ENCODE results near the gene SP6.
A peak's percentile ranks its signal among the peaks of the same experiment; 100 is the strongest.

SP6 gene

DNA sequence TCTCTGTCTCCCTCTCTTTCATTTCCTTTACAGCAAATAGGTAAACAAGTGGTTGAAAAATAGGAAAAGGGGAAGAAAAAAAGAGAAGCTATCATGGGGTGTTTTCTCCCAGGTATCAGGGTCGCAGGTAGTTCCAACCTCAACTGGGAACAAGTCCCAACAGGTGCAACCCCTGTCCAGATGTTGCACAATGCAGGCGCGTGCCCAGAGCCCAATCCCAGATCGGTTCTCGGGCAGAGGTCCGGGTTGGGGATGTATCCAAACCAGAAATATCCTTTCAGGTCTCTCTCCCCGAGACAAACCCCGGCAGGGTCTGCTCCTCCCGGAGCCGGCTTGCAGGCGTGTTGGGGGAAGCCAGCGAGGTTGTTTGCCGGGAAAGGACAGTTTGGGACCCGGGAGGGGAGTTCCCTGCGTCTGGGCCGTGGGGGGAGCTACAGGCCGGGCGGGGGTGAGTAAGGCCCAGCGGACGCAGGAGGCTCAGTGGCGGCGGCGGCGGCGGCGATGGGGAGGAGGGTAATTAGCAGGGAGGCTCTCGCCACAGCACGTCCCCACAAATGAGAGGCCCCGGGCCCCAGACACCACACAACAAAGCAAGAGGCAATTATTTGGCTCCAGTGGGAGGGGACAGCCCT, 21.2 kb upstream of the SP6 start:
- Mint-ChIP-seq H3K27ac (no peak overlapping the region), H3K4me3 (no peak overlapping the region), H3K9me3 (no peaks in the 10 kb centered on the region), H3K36me3 (ENCODE audit: low read depth) (no peaks in the 10 kb centered on the region), H3K4me1 (ENCODE audit: low read depth) (no peaks in the 10 kb centered on the region), H3K27me3 (peaks cover 57% of the 10 kb centered on the region)

DNA sequence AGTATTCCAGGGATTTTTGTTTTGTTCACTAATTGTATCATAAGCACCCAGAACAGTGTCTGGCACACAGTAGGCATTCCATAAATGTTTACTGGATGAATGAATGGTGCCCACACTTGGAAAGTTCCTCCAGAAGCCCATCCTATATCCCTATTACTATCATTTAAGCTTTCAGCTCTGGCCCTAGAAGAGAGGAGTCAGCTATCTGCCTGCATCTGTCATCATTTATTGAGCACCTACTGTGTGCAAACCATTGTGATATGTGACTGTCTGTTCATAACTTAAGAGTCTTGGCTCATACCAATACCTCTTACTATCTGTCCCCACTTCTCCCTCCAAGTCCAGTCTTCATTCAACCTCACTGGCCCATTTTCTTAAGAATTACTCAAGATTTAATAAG, 20.1 kb upstream of the SP6 start:
- no peak overlapping the region for H3K27ac Mint-ChIP-seq
- H3K4me1 Mint-ChIP-seq (ENCODE audit: low read depth), result no peaks in the 10 kb centered on the region

GRCh38 chr17:47870056-47870455, 19.1 kb upstream of the SP6 start:
- Mint-ChIP-seq H3K36me3 (ENCODE audit: low read depth) (no peaks in the 10 kb centered on the region), H3K4me1 (ENCODE audit: low read depth) (peaks cover 2% of the 10 kb centered on the region), H3K27me3 (peaks cover 49% of the 10 kb centered on the region), H3K4me3 (no peak overlapping the region), H3K9me3 (no peaks in the 10 kb centered on the region), H3K27ac (no peak overlapping the region)

More for the DNA sequence above, 20.1 kb upstream of the SP6 start:
- H3K4me3 Mint-ChIP-seq, result no peak overlapping the region
- no peaks in the 10 kb centered on the region for H3K9me3 Mint-ChIP-seq
- H3K27me3 Mint-ChIP-seq, result peaks cover 54% of the 10 kb centered on the region
- H3K36me3 Mint-ChIP-seq (ENCODE audit: low read depth), result no peaks in the 10 kb centered on the region

GRCh38 chr17:47869114-47869513, 18.2 kb upstream of the SP6 start:
- no peak overlapping the region for H3K4me3 Mint-ChIP-seq
- H3K27me3 Mint-ChIP-seq, result peaks cover 40% of the 10 kb centered on the region
- H3K9me3 Mint-ChIP-seq, result no peaks in the 10 kb centered on the region
- H3K36me3 Mint-ChIP-seq (ENCODE audit: low read depth), result no peaks in the 10 kb centered on the region
- H3K4me1 Mint-ChIP-seq (ENCODE audit: low read depth), result peaks cover 6% of the 10 kb centered on the region
- no peak overlapping the region for H3K27ac Mint-ChIP-seq

GRCh38 chr17:47867813-47868533, 17.0 kb upstream of the SP6 start:
- Mint-ChIP-seq H3K27ac (no peak overlapping the region), H3K4me3 (no peak overlapping the region), H3K27me3 (peaks cover 29% of the 10 kb centered on the region), H3K9me3 (no peaks in the 10 kb centered on the region), H3K36me3 (ENCODE audit: low read depth) (no peaks in the 10 kb centered on the region), H3K4me1 (ENCODE audit: low read depth) (peaks cover 9% of the 10 kb centered on the region)

DNA sequence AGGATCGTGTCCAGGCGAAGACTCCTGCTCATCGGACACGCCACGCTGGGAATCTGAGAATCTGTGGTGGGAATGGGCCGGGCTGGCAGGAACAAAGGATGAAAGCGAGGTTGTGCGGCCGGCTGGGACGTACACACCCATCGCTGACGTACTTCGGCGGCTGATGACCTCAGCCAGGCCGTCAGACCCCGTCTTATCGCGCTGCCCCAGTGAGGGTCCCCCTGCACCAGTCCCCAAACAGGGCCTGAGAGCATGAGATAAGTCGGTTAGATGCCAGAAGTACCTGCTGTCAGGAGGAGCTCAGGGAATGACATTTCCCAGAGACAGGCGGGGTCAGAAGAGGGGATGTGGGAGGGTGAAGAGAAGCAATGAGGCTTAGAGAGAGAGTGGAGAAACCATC, 16.0 kb upstream of the SP6 start:
- Mint-ChIP-seq H3K36me3 (ENCODE audit: low read depth) (no peaks in the 10 kb centered on the region), H3K4me3 (no peak overlapping the region), H3K9me3 (no peaks in the 10 kb centered on the region), H3K27me3 (peaks cover 25% of the 10 kb centered on the region), H3K27ac (no peak overlapping the region), H3K4me1 (ENCODE audit: low read depth) (peaks cover 14% of the 10 kb centered on the region)

DNA sequence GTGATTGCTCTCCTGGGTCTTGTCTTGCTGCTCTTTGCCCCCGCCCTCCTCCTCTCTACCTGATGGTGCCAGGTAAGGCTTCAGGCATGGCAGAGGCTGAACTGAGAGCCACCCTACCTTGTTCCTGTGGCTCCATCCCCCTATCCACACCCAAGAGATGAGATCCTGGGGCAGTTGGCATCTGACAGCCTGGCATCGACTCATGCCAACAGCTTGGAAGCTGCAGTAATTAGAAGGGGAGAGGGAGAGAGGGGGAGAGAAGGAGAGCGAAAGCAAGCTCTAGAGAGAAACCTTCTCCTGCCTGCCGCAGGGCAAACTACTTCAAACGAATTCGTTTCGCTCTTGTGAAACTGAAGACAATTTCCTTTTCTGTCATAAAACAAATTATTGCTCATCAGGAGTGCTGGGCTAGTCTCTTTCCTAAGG, 13.8 kb upstream of the SP6 start:
- Mint-ChIP-seq H3K4me1 (ENCODE audit: low read depth) (peaks cover 14% of the 10 kb centered on the region), H3K27ac (no peak overlapping the region), H3K4me3 (no peak overlapping the region), H3K36me3 (ENCODE audit: low read depth) (no peaks in the 10 kb centered on the region), H3K27me3 (peaks cover 11% of the 10 kb centered on the region), H3K9me3 (no peaks in the 10 kb centered on the region)

GRCh38 chr17:47862621-47863440, 11.9 kb upstream of the SP6 start:
- Mint-ChIP-seq H3K27ac (no peak overlapping the region), H3K9me3 (no peaks in the 10 kb centered on the region), H3K4me1 (ENCODE audit: low read depth) (peaks cover 14% of the 10 kb centered on the region)

GRCh38 chr17:47860386-47860785, 9.4 kb upstream of the SP6 start:
- Mint-ChIP-seq H3K36me3 (ENCODE audit: low read depth) (no peaks in the 10 kb centered on the region), H3K4me3 (no peak overlapping the region), H3K9me3 (no peaks in the 10 kb centered on the region), H3K27me3 (peaks cover 32% of the 10 kb centered on the region), H3K27ac (no peak overlapping the region), H3K4me1 (ENCODE audit: low read depth) (peaks cover 14% of the 10 kb centered on the region)

More at GRCh38 chr17:47862621-47863440, 11.9 kb upstream of the SP6 start:
- Mint-ChIP-seq H3K27me3 (peaks cover 17% of the 10 kb centered on the region), H3K36me3 (ENCODE audit: low read depth) (no peaks in the 10 kb centered on the region), H3K4me3 (no peak overlapping the region)

DNA sequence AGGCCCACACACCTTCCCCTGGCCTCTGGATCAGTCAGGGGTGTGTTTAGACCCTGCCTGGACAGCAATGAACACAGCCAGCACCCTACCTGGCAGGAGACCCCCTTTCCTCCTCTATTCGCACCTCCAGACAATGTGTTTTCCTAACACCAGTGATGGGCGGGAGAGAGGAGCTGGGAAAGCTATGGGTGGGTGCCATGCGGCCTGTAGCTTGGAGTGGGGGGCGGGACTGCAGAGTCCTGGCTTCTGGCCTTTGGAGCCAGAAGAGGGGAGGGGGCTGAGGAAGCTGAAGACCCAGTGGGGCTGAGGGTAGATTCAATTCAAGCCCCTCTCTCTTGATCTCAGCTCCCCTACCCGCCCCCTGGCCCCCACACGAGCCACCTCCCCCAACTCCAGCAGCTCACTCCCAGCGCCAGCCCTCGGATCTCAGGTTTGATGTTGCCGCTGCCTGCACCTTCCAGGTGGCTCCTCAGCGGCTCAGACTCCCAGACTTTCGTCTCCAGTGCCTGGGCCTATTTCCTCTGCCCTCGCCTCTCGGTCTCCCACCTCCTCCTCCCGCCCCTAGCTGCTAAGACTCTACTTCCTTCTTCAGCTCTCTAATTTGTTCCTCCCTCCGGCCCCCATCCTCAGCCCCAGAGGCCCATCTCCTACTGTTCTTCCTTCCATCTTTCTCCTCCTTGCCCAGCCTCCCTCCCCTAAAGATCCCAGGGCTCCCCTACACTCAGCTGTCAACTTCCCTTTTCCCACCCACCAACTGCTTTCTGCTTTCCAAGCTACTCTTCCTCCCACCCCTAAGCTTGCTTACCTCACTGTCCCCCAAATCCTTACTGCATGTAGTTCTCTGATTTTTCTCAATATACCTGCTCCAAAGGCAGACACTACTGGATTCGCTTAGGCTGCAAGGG, 6.8 kb upstream of the SP6 start:
- H3K9me3 Mint-ChIP-seq, result no peaks in the 10 kb centered on the region
- peaks cover 58% of the 10 kb centered on the region for H3K27me3 Mint-ChIP-seq
- H3K4me1 Mint-ChIP-seq (ENCODE audit: low read depth), result peaks cover 4% of the 10 kb centered on the region
- no peak overlapping the region for H3K4me3 Mint-ChIP-seq
- H3K27ac Mint-ChIP-seq, result no peak overlapping the region
- no peaks in the 10 kb centered on the region for H3K36me3 Mint-ChIP-seq (ENCODE audit: low read depth)

DNA sequence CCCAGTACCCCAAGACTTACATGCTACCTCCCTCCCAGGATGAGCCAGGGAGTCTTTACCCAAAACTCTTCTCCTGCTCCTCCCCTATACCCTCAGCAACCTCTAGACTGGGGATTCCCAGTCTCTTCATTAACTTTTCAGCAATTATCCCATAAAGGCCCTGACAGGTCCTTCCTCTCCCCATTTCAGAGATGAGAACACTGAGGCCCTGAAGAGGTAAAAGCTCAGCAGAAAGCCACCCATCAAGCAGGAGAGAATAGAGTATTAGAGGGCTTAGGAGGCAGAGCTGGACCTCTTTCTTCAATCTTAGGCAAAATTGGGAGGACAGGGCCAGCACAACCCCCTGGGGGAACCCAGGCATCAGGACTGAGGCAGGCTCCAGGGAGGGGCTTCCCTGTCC, 5.9 kb upstream of the SP6 start:
- H3K27ac Mint-ChIP-seq, result no peak overlapping the region
- H3K4me3 Mint-ChIP-seq, result no peak overlapping the region
- H3K36me3 Mint-ChIP-seq (ENCODE audit: low read depth), result no peaks in the 10 kb centered on the region
- H3K4me1 Mint-ChIP-seq (ENCODE audit: low read depth), result peaks cover 8% of the 10 kb centered on the region
- H3K27me3 Mint-ChIP-seq, result peaks cover 67% of the 10 kb centered on the region
- no peaks in the 10 kb centered on the region for H3K9me3 Mint-ChIP-seq

- Mint-ChIP-seq H3K4me3 (no peak overlapping the region), H3K27me3 (peaks cover 70% of the 10 kb centered on the region), H3K27ac (no peak overlapping the region), H3K9me3 (no peaks in the 10 kb centered on the region), H3K36me3 (ENCODE audit: low read depth) (no peaks in the 10 kb centered on the region), H3K4me1 (ENCODE audit: low read depth) (peaks cover 10% of the 10 kb centered on the region)
These were observed 4.8 kb upstream of the SP6 start for GRCh38 chr17:47855737-47856136.

- H3K27ac Mint-ChIP-seq, result no peak overlapping the region
- H3K4me1 Mint-ChIP-seq (ENCODE audit: low read depth), result peaks cover 16% of the 10 kb centered on the region
- H3K9me3 Mint-ChIP-seq, result no peaks in the 10 kb centered on the region
- H3K4me3 Mint-ChIP-seq, result no peak overlapping the region
- peaks cover 81% of the 10 kb centered on the region for H3K27me3 Mint-ChIP-seq
- H3K36me3 Mint-ChIP-seq (ENCODE audit: low read depth), result no peaks in the 10 kb centered on the region
These were observed 2.7 kb upstream of the SP6 start for GRCh38 chr17:47853616-47854015.

- no peak overlapping the region for H3K27ac Mint-ChIP-seq
- no peaks in the 10 kb centered on the region for H3K36me3 Mint-ChIP-seq (ENCODE audit: low read depth)
- peaks cover 82% of the 10 kb centered on the region for H3K27me3 Mint-ChIP-seq
- no peaks in the 10 kb centered on the region for H3K9me3 Mint-ChIP-seq
- peaks cover 16% of the 10 kb centered on the region for H3K4me1 Mint-ChIP-seq (ENCODE audit: low read depth)
- peak overlapping the region; percentile 49 for H3K4me3 Mint-ChIP-seq
These were observed 1.4 kb upstream of the SP6 start for GRCh38 chr17:47852113-47852949.
